Measurements from ENCODE around the gene CAPZB. TPM values are rescaled to one million over a fixed set of nuclear protein-coding genes. Genes with fewer than 3 reads are reported as not detected.

The CAPZB gene
- polyA plus RNA-seq, 3 donors, result 290 to 504 (median 407) TPM

GRCh38 chr1:19330449-19331135, 154.7 kb downstream of the CAPZB start:
- Histone ChIP-seq H4K20me1 (ENCODE audit: insufficient read depth, low read length) (peaks cover 7% of the 10 kb centered on the region), H3K4me1 (ENCODE audit: control insufficient read depth in 1 of 2, insufficient read depth in 2 of 2, low read length in 2 of 2) (peaks cover 0 to 3% of the 10 kb centered on the region in 2 donors), H3K9me3 (replicated peaks in 1 of 2; ENCODE audit: control insufficient read depth in 1 of 2, insufficient read depth in 1 of 2, low read length in 2 of 2) (no peaks in the 10 kb centered on the region), H3K4me2 (replicated peaks; ENCODE audit: extremely low read depth, low read length, poor library complexity, severe bottlenecking) (no peak overlapping the region), H3K36me3 (replicated peaks in 1 of 2; ENCODE audit: control insufficient read depth in 1 of 2, insufficient read depth in 2 of 2, low read length in 2 of 2) (peaks cover 38 to 63% of the 10 kb centered on the region in 2 donors), H3K79me2 (ENCODE audit: insufficient read depth, low read length) (no peaks in the 10 kb centered on the region), H3K4me3 (replicated peaks in 1 of 3; ENCODE audit: low read depth in 2 of 3, low read length in 3 of 3) (no peak overlapping the region), H3K9ac (ENCODE audit: insufficient read depth, low read length, poor library complexity, severe bottlenecking) (no peak overlapping the region), H2AFZ (ENCODE audit: insufficient read depth, low read depth, low read length, poor library complexity, severe bottlenecking) (no peak overlapping the region), H3K27ac (ENCODE audit: low read depth in 1 of 2, low read length in 2 of 2) (peak overlapping the region in 1 of 2 donors; percentile 31), H3K27me3 (ENCODE audit: control insufficient read depth in 2 of 2, insufficient read depth in 2 of 2, low read length in 2 of 2) (no peaks in the 10 kb centered on the region)
- Mint-ChIP-seq H3K4me1 (no peaks in the 10 kb centered on the region), H3K36me3 (peaks cover 30 to 55% of the 10 kb centered on the region in 2 donors), H3K9me3 (no peaks in the 10 kb centered on the region), H3K27me3 (ENCODE audit: low read depth in 3 of 3) (peaks cover 0 to 1% (median 0%) of the 10 kb centered on the region in 3 donors), H3K4me3 (no peak overlapping the region), H3K27ac (peak overlapping the region in 4 of 7 donors; percentile 21 to 75 (median 56))
- no peak for DNase-seq
- 95% methylated on average over 3 of the region's 14 CpGs for WGBS (ENCODE audit: insufficient coverage)
- no peak for TF ChIP-seq CTCF (IDR thresholded peaks at IDR 0.05)
- intact Hi-C loops (cut with micrococcal nuclease), result no loop called here

GRCh38 chr1:19329611-19330010, 155.7 kb downstream of the CAPZB start:
- peak overlapping the region in 1 of 7 donors; percentile 17 for H3K27ac Mint-ChIP-seq
- intact Hi-C loops (cut with micrococcal nuclease), result no loop called here

More at GRCh38 chr1:19329611-19330010, 155.7 kb downstream of the CAPZB start:
- H3K4me1 ChIP-seq (ENCODE audit: control insufficient read depth in 1 of 2, insufficient read depth in 2 of 2, low read length in 2 of 2), result peaks cover 0 to 7% of the 10 kb centered on the region in 2 donors
- no peak overlapping the region for H3K4me3 ChIP-seq (replicated peaks in 1 of 3; ENCODE audit: low read depth in 2 of 3, low read length in 3 of 3)
- peaks cover 48 to 72% of the 10 kb centered on the region in 2 donors for H3K36me3 ChIP-seq (replicated peaks in 1 of 2; ENCODE audit: control insufficient read depth in 1 of 2, insufficient read depth in 2 of 2, low read length in 2 of 2)
- peaks cover 0 to 1% (median 0%) of the 10 kb centered on the region in 3 donors for H3K27me3 Mint-ChIP-seq (ENCODE audit: low read depth in 3 of 3)
- no peaks in the 10 kb centered on the region for H3K9me3 Mint-ChIP-seq
- no peak overlapping the region for H3K4me2 ChIP-seq (replicated peaks; ENCODE audit: extremely low read depth, low read length, poor library complexity, severe bottlenecking)
- H3K4me1 Mint-ChIP-seq, result no peaks in the 10 kb centered on the region
- H3K4me3 Mint-ChIP-seq, result no peak overlapping the region
- no peaks in the 10 kb centered on the region for H3K9me3 ChIP-seq (replicated peaks in 1 of 2; ENCODE audit: control insufficient read depth in 1 of 2, insufficient read depth in 1 of 2, low read length in 2 of 2)
- WGBS (ENCODE audit: insufficient coverage), result 100% methylated on average over 2 of the region's 5 CpGs
- H4K20me1 ChIP-seq (ENCODE audit: insufficient read depth, low read length), result peaks cover 7% of the 10 kb centered on the region
- H3K79me2 ChIP-seq (ENCODE audit: insufficient read depth, low read length), result no peaks in the 10 kb centered on the region
- no peak overlapping the region for H2AFZ ChIP-seq (ENCODE audit: insufficient read depth, low read depth, low read length, poor library complexity, severe bottlenecking)
- no peak overlapping the region for H3K9ac ChIP-seq (ENCODE audit: insufficient read depth, low read length, poor library complexity, severe bottlenecking)
- peak overlapping the region in 1 of 2 donors; percentile 32 for H3K27ac ChIP-seq (ENCODE audit: low read depth in 1 of 2, low read length in 2 of 2)
- no peak for DNase-seq
- peaks cover 38 to 65% of the 10 kb centered on the region in 2 donors for H3K36me3 Mint-ChIP-seq
- H3K27me3 ChIP-seq (ENCODE audit: control insufficient read depth in 2 of 2, insufficient read depth in 2 of 2, low read length in 2 of 2), result no peaks in the 10 kb centered on the region
- no peak for TF ChIP-seq CTCF (IDR thresholded peaks at IDR 0.05)

Measured in CD14-positive monocyte (primary cell).